NCI-H2171 (cell line): ENCODE measurements around the gene DTX1.

ENCODE experiments used
- DNase-seq: peaks from one replicate; lab custom pipeline; 2025; lab: John Stamatoyannopoulos, UW

DTX1 gene

DNA sequence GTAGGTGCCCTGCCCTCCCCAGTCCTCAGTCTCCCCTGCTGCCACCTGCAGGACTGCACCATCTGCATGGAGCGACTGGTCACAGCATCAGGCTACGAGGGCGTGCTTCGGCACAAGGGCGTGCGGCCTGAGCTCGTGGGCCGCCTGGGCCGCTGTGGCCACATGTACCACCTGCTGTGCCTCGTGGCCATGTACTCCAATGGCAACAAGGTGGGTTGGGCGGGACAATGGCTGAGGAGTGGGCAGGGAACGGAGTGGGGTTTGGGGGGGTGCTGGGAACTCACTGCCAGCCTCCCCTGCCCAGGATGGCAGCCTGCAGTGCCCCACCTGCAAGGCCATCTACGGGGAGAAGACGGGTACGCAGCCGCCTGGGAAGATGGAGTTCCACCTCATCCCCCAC is 38.2 kb downstream of the DTX1 start:
- no peak for DNase-seq

DNA sequence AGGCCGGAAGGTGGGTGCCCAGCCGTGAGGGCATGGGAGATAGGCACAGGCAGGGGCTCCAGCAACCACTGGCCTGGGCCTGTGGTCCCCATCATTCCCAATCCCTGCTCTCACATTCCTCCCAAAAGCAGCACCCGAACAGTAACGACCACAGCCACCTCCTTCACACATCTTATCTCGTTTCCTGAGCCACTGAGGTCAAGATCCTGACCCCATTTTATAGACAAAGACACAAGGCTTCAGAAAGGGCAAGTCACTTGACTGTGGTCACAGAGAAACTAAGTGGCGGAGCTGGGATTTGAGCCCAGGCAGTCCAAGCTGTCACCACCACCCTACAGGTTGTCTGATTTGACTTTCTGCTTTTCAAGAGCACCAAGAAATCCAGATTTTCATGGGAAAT is 38.9 kb downstream of the DTX1 start:
- no peak for DNase-seq

DNA sequence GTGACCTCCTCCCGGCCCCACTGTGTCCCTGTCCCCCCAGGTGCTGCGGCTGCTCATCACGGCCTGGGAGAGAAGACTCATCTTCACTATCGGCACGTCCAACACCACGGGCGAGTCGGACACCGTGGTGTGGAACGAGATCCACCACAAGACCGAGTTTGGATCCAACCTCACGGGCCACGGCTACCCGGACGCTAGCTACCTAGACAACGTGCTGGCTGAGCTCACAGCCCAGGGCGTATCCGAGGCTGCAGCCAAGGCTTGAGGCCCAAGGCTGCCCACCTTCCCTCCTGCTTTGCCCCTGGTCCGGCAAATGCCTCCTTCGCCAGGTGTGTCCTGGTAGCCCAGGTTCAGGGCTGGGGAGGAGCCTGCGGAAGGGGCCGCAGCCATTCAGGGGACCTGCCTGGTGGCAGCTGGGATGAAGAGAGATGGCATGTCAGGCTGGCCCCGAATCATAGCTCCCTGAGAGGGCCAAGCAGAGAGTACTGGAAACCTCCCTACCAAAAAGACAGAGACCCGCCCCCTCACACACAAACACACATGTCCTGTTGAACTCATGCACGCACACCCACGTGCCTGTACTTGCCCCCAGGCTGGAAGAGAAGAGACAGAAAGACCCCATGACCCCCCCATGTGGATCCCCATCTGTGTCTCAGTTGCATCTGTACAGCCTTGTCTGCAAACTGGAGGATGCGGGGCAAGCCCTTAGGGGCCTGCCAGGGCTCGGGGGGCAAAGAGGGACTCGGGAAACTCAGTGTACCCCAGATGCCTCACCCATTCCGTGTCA is 40.3 kb downstream of the DTX1 start:
- peak; percentile 54 for DNase-seq

DNA sequence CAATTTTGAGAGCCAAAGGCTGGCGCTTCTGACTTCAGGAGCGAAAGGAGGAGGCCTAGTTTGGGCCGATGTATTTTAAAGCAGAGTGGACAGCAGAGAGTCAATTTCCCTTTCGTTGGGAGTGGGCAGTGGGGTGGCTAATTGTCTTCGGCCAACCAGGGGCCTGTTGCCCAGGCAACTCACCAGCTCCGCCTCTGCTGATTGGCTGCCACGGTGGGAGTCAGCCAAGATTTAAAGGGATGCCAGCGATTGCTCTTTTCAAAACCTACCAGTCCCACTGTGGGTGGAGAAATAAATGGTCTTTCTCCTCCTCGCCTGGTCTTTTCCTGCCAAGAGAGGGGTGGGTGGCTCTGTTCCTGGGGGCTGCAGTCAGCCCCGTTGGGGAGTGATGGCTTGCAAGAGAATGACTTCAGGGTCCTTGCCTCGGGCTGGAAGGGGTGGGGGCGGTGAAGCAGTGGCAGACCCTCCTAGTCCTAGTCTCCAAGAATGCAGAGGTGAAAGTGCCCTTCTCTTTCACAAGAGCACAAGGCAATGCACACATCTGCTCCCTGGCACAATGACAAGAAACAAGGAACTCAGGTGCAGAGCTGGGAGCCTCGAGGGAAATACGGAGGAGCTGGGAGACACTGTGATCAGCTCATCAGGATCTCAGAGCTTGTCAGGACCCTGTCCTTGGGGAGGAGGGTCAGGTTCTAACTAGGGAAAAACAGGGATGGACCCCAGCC is 41.3 kb downstream of the DTX1 start:
- peak; percentile 81 for DNase-seq

DNA sequence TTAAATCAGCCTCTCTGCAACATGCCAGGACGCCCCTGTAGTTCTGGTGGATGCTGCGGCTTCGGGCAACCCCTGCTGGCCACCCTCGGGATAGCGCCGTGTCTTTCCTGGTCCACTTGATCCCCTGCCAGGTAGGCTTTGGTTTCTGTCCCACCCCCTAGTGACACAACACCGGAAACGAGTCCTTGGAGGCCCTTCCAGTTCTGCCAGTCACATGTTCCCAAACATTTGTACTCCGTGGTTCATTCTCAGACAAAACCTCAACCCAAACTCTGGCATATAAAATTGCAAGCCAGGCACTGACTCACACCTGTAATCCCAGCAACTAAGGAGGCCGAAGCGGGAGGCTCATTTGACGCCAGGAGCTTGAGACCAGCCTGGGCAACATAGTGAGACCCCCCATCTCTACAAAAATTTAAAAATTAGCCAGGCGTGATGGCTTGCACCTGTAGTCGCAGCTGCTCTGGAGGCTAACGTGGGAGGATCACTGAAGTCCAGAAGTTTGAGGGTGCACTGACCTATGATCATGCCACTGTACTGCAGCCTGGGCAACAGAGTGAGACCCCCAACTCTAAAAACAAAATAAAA is 42.0 kb downstream of the DTX1 start:
- DNase-seq = peak; percentile 84

DNA sequence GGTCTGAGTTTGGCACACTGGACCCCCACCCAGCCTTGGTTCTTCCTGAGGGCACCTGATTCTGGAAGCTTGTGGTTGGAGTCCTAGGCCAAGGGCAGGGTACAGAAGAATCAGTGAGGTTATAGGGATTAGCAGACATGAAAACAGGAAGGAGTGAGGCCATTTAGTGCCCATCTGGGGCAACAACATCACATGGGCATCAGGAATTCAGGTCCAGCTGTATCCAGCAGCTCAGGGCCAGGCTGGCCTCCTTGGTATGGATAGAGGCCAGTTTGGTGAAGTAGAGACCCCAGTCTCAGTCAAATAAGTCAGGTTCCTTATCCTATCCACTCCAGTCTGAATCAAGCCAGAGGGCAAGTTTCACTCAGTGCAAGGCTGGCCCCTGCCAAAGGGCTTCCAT is 42.8 kb downstream of the DTX1 start:
- DNase-seq = no peak

DNA sequence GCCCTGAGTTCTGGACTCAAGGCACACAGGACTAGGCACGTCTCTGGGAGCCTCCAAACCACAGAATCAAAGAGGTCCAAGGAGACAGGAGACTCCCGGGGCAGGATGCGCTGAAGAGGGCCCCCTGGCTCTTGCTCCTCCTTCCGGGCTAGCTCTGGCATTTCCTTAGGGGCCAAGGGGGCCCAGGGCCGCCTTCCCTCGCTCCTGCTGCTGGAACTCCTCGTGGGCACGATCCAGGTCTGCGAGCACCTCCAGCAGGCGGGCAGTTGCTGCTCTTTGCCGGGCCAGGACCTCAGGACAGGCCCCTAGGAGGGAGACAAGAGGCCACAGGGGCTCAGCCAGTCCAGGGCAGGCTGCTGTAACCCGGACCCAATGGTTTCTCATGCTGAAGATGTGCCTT is 43.2 kb downstream of the DTX1 start:
- no peak for DNase-seq

DNA sequence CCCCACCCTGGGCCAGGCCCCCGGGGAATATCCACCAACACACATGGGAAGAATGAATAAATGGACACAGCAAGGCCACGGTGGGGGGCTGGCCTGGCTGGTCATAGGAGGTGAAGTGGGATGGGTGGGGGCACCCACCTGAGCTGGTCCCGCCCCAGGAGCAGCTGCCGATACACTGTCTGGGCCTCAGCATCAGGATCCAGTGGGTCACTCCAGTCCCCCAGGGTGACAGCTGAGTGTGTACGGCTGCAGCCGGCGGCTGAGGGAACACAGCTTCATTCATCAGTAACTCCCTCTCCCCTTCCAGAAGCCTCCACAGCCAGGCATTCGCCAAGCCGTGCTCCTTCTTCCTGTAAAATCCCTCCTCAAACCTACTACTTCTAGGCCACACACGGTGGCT is 45.2 kb downstream of the DTX1 start:
- DNase-seq = no peak

DNA sequence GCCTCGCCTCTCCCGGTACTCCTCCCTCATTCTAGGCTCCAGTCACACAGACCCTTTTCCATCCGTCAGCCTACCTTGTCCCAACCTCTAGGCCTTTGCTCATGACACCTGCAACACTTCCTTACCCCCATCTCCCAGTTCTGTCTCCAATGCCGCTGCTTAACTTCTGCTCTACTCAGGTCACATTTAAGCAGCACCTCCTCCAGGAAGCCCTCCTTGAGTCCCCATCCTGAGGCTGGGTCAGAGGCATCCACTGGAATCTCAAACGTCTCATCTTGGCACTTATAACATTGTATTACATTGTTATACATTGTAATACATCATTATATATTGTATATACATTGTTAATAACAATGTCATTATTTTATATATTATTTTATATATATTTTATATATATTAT is 46.3 kb downstream of the DTX1 start:
- DNase-seq = no peak

DNA sequence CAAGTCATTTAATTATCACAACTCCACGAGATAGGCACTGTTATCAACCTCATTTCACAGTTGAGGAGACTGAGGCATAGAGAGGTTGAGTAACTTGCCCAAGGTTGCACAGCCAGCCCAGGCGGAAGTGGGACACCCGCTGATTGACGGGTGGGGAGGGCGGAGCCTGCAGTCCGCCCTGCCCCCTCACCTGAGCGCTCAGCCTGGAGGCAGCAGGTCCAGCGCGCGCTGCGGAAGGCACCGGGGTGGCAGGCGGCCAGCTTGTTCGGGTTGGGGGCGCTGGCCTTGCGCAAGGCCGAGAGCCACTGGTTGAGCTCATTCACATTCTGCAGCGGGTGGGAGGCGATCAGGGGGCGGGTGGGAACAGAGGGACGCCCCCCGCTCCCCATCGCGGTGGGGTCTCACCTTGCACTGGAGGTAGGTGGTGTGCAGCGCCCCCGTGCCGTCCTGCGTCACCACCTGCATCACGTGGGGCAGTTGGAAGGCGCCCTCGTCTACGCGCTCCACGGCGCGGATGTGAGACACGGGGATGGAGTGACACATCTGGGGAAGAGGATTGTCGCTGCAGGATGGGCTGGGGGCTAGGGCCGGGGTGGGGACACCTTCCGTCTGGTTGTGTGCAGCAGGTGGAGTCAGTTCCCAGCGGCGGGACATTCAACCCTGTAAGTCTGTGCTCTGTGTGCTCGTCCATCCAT is 47.4 kb downstream of the DTX1 start:
- peak; percentile 76 for DNase-seq

DNA sequence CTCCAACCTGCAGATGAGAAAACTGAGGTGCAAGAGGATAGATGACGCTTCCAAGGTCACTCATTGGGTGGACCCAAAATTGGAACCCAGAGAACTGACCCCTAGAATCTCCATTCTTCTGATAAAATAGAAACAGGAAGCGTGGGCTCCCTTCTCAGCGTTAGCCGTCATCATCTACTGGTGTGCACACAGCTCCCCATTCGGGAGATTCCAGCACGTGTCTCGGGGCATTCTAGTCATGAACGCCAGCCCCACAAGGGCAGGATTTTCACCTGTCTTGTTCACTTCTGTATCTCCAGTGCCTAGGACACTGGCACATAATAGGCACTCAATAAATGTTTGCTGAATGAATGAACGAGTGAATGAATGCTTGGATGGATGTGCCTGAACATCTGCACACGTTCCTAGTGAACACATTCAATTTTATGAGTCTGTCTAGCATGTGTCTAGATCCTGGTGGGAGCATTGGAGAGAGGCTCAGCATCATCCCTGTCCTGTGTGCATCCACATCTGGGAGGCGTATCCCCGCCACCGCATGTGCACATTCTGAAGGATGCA is 48.5 kb downstream of the DTX1 start:
- DNase-seq = no peak

DNA sequence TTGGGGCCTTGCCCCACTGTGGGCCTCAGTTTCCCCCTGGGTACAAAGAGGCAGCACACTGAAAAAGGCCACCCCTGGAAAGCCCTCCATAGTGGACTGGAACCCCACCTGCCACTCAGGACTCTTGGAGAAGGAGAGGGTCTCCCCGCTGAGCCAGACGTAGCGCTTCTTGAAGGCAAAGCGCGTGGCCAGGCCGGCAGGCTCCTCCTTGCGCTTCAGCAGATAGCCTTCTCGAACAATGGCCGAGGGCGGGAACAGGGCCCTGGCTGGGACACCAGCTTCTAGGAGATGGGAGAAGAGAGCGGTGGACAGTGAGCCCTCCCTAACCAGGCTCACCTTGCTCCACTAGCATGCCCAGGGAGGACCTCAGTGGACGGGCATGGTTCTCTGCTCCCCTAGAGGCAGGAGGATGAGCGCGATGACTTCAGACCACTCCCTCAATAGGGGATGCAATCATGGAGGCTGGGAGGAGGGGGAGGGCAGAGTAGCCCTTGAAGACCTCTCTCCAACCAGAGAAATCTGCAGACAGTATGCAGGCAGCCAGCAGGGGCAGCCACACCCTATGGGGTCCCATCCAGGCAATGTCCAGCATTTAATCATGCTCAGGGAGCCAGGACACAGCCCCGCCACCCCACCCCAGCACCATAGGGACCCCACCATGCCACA is 49.2 kb downstream of the DTX1 start:
- DNase-seq = no peak

DNA sequence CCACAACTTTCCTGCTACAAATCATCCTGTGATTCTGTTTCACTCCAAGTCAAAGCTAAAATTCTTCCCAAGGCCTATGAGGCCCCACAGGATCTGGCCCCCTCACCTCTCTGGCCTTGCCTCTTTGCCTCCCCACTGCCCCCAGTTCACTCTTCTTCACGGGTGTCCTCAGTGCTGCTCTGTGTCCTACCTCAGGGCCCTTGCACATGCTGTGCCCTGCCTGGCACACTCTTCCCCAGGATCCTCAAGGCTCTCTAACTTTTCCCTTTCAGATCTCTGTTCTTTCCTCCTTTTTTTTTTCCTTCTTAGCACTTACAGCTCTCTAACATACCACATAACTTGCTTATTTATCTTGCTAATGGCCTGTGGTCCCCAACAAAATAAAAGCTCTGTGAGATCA is 49.8 kb downstream of the DTX1 start:
- DNase-seq = no peak

DNA sequence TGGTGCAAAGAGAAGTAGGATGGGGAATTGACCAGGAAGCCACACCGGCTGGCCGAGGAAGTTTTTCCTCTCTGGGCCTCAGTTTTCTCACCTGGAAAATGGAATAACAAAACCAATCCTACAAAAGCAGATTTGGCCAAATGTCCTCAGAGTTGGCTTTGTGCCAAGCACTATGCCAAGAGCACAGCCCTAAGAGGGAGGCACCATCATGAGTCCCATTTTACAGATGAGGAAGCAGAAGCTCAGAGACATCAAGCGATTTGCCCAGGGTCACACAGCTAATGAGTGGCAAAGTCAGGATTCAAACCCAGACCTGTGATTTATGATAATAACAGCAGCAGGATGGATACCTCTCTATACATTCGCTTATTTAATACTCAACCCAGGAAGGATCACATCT is 51.8 kb downstream of the DTX1 start:
- no peak for DNase-seq

DNA sequence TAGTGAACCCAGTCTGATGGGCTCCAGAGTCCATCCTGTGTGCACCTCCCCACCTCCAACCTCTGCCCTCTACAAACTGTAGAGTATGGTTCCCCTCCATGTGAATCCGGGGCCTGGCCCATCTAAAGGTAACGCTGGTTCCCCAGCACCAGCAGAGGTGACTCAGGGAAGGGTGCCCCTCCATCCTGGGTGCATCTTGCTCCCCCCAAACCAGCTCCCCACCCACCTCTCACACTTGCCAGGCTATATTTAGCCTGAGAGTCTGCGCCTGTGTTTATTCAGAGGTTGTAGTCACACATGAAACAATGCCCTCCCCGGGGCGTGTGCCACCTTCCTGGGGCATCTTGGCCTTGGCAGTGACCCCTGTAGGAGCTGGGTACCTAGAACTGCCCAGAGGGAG is 52.8 kb downstream of the DTX1 start:
- no peak for DNase-seq

DNA sequence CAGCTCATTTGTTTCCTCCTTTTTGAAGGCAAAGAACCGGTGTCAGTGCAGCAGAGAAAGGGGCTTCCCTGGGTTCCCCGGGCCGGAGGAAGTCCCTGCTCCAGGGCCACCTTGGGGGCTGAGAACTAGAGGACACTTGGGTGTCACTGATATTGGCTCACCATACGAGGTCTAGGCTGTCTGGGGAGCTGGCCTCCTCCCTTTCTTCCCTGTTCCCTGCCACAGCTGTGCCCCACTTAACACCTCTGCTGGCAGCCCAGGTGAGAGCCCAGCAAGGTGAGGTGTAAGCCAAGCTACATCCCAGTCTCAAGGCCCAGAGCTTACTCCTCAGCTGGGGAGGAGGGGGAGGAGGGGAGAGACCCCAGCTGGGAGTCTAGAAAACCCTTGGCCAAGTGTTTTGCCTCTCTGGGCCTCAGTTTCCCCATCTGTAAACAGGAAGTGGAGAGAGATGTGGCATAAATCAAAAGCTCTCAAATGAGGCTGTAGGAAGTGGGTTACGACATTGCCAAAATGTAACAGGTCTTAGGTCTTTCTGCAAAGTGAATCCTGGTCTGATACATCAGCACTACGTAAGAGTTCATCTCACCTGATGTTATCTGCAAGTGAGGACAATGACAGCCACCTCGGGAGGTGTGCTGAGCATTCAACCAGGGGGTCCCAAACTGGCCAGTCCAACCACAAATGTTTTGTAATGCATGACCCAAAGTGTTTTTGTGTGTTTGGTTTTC is 53.5 kb downstream of the DTX1 start:
- no peak for DNase-seq

DNA sequence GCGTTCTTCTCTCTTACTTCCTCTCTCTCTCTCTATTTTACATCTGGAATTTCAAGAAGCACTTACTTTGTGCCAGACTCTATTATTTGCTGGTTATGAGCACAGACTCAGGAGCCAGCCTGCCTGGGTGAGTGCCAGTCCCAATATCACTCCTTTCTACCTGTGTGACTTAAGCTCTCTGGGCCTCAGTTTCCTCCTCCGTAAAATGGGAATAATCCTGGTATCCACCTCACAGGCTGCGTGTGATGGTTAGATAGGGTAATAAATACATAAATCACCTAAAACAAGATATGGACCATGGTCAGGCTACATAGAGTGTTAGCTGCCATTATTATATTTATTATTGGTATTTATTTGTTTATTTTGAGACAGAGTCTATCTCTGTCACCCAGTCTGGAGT is 54.7 kb downstream of the DTX1 start:
- no peak for DNase-seq

DNA sequence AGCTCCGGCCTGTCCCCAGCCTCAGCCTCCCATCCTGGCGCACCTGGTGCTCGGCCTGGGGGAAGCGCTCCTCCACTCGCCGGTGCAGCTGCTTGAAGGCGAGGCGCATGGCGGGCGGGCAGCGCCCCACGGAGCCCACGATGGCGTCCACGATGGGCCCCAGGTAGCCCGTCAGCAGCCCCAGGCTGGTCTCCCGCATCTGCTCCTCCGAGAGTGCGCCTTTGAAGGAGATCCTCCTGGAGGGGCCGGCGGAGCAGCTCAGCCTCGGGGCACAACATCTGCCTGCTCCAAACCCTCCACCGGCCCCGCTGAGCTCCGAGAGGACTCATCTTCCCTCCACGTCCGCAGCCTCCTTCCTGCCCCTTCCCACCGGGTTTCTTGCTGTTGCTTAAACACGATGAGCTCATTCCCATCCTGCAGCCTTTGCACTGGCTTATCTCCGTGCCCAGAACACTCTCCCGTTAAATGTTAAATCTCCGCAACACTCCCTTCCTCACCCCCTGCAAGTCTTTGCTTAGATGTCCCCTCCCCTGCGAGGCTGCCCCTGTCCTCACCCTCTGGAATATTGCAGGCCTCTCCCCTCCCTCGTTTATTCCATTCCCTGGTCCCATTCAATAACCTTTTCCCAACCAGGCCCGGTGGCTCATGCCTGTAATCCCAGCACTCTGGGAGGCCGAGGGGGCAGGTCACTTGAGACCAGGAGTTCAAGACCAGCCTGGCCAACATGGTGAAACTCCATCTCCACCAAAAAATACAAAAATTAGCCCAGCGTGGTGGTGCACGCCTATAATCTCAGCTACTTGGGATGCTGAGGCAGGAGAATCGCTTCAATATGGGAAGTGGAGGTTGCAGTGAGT is 55.7 kb downstream of the DTX1 start:
- no peak for DNase-seq

DNA sequence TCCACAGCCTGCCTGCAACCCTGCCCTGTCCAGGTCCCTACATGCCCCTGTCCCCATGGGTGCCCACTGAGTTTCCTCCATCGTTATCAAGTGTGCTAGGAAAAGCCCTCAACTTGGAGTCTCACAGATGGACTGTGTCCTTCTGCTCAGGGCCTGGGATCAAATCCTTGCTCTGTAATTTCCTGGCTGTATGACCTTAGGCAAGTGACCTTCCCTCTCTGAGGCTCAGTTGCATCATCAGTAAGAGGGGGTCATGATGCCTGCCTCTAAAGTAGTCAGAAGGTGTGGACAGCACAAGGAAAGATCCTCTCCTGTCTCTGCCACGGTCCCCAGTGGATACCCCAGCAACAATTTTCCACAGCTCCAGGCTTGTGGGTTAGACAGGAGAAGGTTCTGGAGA is 56.9 kb downstream of the DTX1 start:
- no peak for DNase-seq

DNA sequence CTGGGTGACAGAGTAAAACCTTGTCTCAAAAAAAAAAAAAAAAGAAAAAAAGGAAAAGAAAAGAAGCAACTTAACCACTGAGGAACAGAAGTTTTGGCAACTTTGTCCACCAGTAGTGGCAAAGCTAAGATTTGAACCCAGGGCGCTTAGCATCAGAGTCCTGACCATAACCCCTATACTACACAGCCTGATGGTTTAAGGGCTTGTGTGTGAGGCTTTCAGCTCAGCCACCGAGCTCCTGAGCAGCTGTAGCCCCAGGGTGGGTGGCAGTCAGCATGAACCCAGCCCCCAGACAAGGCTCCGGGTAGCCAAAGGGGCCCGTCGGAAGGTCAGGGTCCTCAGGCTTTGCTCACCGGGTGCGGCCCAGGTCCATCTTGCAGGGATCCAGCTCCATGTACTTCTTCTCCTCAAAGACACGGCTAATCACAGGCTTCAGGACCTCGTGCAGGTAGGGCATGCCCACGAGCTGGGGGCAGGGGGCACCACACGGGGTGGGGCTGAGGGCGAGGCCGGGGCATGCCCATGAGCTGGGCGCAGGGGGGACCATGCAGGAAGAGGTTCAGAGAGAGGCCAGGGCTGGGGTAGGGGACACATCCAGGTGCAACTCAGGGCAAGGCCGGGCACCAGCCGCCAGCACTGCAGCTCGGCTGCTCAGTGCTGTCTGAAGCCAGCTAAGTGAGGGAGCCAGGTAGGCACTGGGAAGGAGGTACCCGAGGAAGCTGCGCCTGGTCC is 58.1 kb downstream of the DTX1 start:
- DNase-seq = no peak
